Measurements from ENCODE around the gene MORN4. TPM values are rescaled to one million over a fixed set of nuclear protein-coding genes. Genes with fewer than 3 reads are reported as not detected.

The MORN4 gene
- total and polyA plus RNA-seq, 4 donors: 4.1 to 16.1 (median 7.0) TPM

DNA sequence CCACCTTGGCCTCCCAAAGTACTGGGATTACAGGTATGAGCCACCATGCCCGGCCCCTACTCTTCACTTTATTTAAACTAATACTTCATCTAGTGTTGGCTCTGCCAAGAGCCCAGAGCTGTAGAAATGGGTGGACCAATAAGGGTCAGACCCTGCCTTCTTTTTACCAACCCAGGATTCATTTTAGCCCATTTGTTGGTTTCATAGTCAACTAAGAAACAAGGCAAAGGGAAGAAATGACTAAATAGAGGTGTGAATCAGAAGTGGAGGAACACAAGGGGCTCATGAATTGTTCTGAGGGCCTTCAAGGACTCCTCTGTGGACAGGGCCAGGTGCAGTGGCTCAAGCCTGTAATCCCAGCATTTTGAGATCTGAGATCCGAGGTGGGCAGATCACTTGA is 59.6 kb downstream of the MORN4 start:
- no peaks in the 10 kb centered on the region for H3K27me3 ChIP-seq (ENCODE audit: control insufficient read depth in 3 of 3, insufficient read depth in 3 of 3, low read length in 2 of 3)
- WGBS, 2 donors: 45 to 54% methylated on average over 2 of the region's 2 CpGs
- ATAC-seq (ENCODE audit: insufficient read depth, low FRiP score): no peak
- no peak for DNase-seq
- H3K4me1 ChIP-seq (ENCODE audit: control insufficient read depth in 5 of 5, insufficient read depth in 5 of 5, low read length in 5 of 5): peaks cover 0 to 14% (median 0%) of the 10 kb centered on the region in 5 donors
- no peak for TF ChIP-seq CTCF (IDR thresholded peaks at IDR 0.05; ENCODE audit: control extremely low read depth, extremely low read depth)
- peaks cover 0 to 14% (median 3%) of the 10 kb centered on the region in 4 donors for H3K36me3 ChIP-seq (ENCODE audit: control insufficient read depth in 4 of 4, insufficient read depth in 4 of 4, low read length in 4 of 4)
- no peak overlapping the region for H3K9ac ChIP-seq (ENCODE audit: insufficient read depth in 1 of 2, low read length in 2 of 2)
- peak overlapping the region in 1 of 2 donors; percentile 97 for H3K27ac ChIP-seq (ENCODE audit: low read depth in 1 of 2, low read length in 1 of 2)
- no peak overlapping the region for H3K4me3 ChIP-seq
- H3K9me3 ChIP-seq (ENCODE audit: control insufficient read depth in 4 of 4, insufficient read depth in 3 of 4, low read length in 3 of 4): peaks cover 0 to 4% (median 0%) of the 10 kb centered on the region in 4 donors

DNA sequence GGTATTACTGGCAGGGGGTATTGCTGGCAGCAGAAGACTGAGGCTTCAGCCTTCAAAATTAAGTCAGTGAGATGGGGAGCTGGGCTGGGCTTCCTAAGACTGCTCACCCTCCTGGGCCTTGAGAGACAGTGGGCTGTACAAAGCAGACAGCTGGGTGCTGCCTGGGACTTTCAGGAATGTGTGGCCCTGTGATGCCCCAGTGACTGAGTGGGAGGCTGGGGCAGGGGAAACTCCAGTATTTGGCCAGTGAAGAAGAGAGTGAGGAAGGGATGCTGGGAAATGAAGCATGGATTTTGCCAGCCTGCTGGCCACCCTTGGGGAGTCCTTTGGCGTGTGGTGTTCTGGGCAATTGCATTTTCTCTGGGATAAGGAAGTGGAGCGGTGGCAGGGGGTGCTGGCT is 60.3 kb downstream of the MORN4 start:
- 91 to 93% methylated on average over 2 of the region's 2 CpGs for WGBS, 2 donors
- ATAC-seq (ENCODE audit: insufficient read depth, low FRiP score): no peak

GRCh38 chr10:97572214-97572989 is 60.9 kb downstream of the MORN4 start, which contains the start of gene ANKRD2:
Gene ANKRD2, plus strand, starts transcription at chr10:97572779. Its CDS starts 10 bp downstream, at chr10:97572789.
- H3K27me3 ChIP-seq (ENCODE audit: control insufficient read depth in 3 of 3, insufficient read depth in 3 of 3, low read length in 2 of 3): no peaks in the 10 kb centered on the region
- peaks cover 0 to 4% (median 0%) of the 10 kb centered on the region in 4 donors for H3K9me3 ChIP-seq (ENCODE audit: control insufficient read depth in 4 of 4, insufficient read depth in 3 of 4, low read length in 3 of 4)
- peaks cover 0 to 19% (median 3%) of the 10 kb centered on the region in 4 donors for H3K36me3 ChIP-seq (ENCODE audit: control insufficient read depth in 4 of 4, insufficient read depth in 4 of 4, low read length in 4 of 4)
- WGBS, 2 donors: 74 to 76% methylated on average over 16 of the region's 16 CpGs
- no peak within 1 kb of the TSS for H3K4me3 ChIP-seq
- TF ChIP-seq CTCF (IDR thresholded peaks at IDR 0.05; ENCODE audit: control extremely low read depth, extremely low read depth): peak; percentile 48
- peaks cover 0 to 14% (median 0%) of the 10 kb centered on the region in 5 donors for H3K4me1 ChIP-seq (ENCODE audit: control insufficient read depth in 5 of 5, insufficient read depth in 5 of 5, low read length in 5 of 5)
- peak within 1 kb of the TSS; percentile 82 to 97 for H3K27ac ChIP-seq (ENCODE audit: low read depth in 1 of 2, low read length in 1 of 2)
- ATAC-seq (ENCODE audit: insufficient read depth, low FRiP score): peak; percentile 69
- DNase-seq: peak; percentile 63 to 78 (median 68)
- no peak within 1 kb of the TSS for H3K9ac ChIP-seq (ENCODE audit: insufficient read depth in 1 of 2, low read length in 2 of 2)

More for the DNA sequence above, 60.3 kb downstream of the MORN4 start:
- Histone ChIP-seq H3K27me3 (ENCODE audit: control insufficient read depth in 3 of 3, insufficient read depth in 3 of 3, low read length in 2 of 3) (no peaks in the 10 kb centered on the region), H3K27ac (ENCODE audit: low read depth in 1 of 2, low read length in 1 of 2) (peak overlapping the region; percentile 82 to 97), H3K9ac (ENCODE audit: insufficient read depth in 1 of 2, low read length in 2 of 2) (no peak overlapping the region), H3K9me3 (ENCODE audit: control insufficient read depth in 4 of 4, insufficient read depth in 3 of 4, low read length in 3 of 4) (peaks cover 0 to 4% (median 0%) of the 10 kb centered on the region in 4 donors), H3K4me1 (ENCODE audit: control insufficient read depth in 5 of 5, insufficient read depth in 5 of 5, low read length in 5 of 5) (peaks cover 0 to 14% (median 0%) of the 10 kb centered on the region in 5 donors), H3K36me3 (ENCODE audit: control insufficient read depth in 4 of 4, insufficient read depth in 4 of 4, low read length in 4 of 4) (peaks cover 0 to 16% (median 3%) of the 10 kb centered on the region in 4 donors), H3K4me3 (no peak overlapping the region)
- TF ChIP-seq CTCF (IDR thresholded peaks at IDR 0.05; ENCODE audit: control extremely low read depth, extremely low read depth): no peak
- no peak for DNase-seq

Data from lung (tissue), 12 donors.